CD14-positive monocyte (primary cell): ENCODE data around the gene MMP1. TPM values are rescaled to one million over a fixed set of nuclear protein-coding genes. Genes with fewer than 3 reads are reported as not detected.
A peak's percentile ranks its signal among the peaks of the same experiment; 100 is the strongest.

Source experiments
- DNase-seq, 3 donors: peaks; one replicate each; pipeline ENCODE4 v3.0.0-alpha.2; 2011 to 2022
- H2AFZ ChIP-seq: 2 replicates; pipeline ENCODE4 v1.6.0; 2012; ENCODE audit warnings: mild to moderate bottlenecking, low read depth, low read length, inconsistent platforms; ENCODE audit not compliant: insufficient read depth, poor library complexity, severe bottlenecking
- H3K27ac ChIP-seq, 2 donors: 1 replicate in 1 of 2; 2 replicates in 1 of 2; pipeline ENCODE4 v1.5.1; 2012 to 2013; ENCODE audit warnings: low read length in 2 of 2, control low read depth in 1 of 2, inconsistent platforms in 1 of 2, low read depth in 1 of 2, mild to moderate bottlenecking in 1 of 2
- H3K27me3 ChIP-seq, 2 donors: one replicate each; pipeline versions ENCODE4 v1.6.0 to v1.6.1; 2011 to 2013; ENCODE audit warnings: low read length in 2 of 2; ENCODE audit not compliant: control insufficient read depth in 2 of 2, insufficient read depth in 2 of 2
- H3K36me3 ChIP-seq, 2 donors: replicated peaks in 1 of 2; 1 replicate in 1 of 2; 2 replicates in 1 of 2; pipeline versions ENCODE4 v1.5.1 to v1.6.1; 2012 to 2013; ENCODE audit warnings: low read length in 2 of 2, control low read depth in 1 of 2, inconsistent platforms in 1 of 2, mild to moderate bottlenecking in 1 of 2; ENCODE audit not compliant: insufficient read depth in 2 of 2, control insufficient read depth in 1 of 2
- H3K4me1 ChIP-seq, 2 donors: 1 replicate in 1 of 2; 2 replicates in 1 of 2; pipeline versions ENCODE4 v1.5.1 to v1.6.1; 2012 to 2013; ENCODE audit warnings: low read length in 2 of 2, control low read depth in 1 of 2, inconsistent platforms in 1 of 2, mild to moderate bottlenecking in 1 of 2, moderate library complexity in 1 of 2; ENCODE audit not compliant: insufficient read depth in 2 of 2, control insufficient read depth in 1 of 2
- H3K4me2 ChIP-seq: replicated peaks from 2 replicates; pipeline ENCODE3; 2012; ENCODE audit warnings: low read length, moderate library complexity, mild to moderate bottlenecking; ENCODE audit not compliant: poor library complexity, severe bottlenecking; ENCODE audit errors: extremely low read depth
- H3K4me3 ChIP-seq, 3 experiments: fragments of 200-600 bp in 1 of 3; sonication (generic) in 1 of 3; replicated peaks in 1 of 3; 1 replicate in 2 of 3; 2 replicates in 1 of 3; pipeline ENCODE4 v1.5.1; 2011 to 2013; ENCODE audit warnings: low read length in 3 of 3, mild to moderate bottlenecking in 3 of 3, control low read depth in 2 of 3, low read depth in 2 of 3, inconsistent platforms in 1 of 3, moderate library complexity in 1 of 3
- H3K79me2 ChIP-seq: 2 replicates; pipeline ENCODE4 v1.6.0; 2012; ENCODE audit warnings: mild to moderate bottlenecking, control low read depth, inconsistent platforms, low read length, moderate library complexity; ENCODE audit not compliant: insufficient read depth
- H3K9ac ChIP-seq: 2 replicates; pipeline ENCODE4 v1.6.0; 2017; ENCODE audit warnings: low read length, mild to moderate bottlenecking; ENCODE audit not compliant: insufficient read depth, poor library complexity, severe bottlenecking
- H3K9me3 ChIP-seq, 2 donors: replicated peaks in 1 of 2; 1 replicate in 1 of 2; 2 replicates in 1 of 2; pipeline versions ENCODE4 v1.5.1 to v1.6.1; 2012 to 2013; ENCODE audit warnings: low read length in 2 of 2, control low read depth in 1 of 2; ENCODE audit not compliant: control insufficient read depth in 1 of 2, insufficient read depth in 1 of 2
- H4K20me1 ChIP-seq: 2 replicates; pipeline ENCODE4 v1.6.0; 2012; ENCODE audit warnings: mild to moderate bottlenecking, low read length, control low read depth, moderate library complexity; ENCODE audit not compliant: insufficient read depth
- H3K27ac Mint-ChIP-seq, 7 donors: one replicate each; pipeline ENCODE4 v1.8.0; 2020; ENCODE audit warnings: mild to moderate bottlenecking in 7 of 7, mixed read lengths in 7 of 7, moderate library complexity in 6 of 7, inconsistent platforms in 2 of 7
- H3K27me3 Mint-ChIP-seq, 3 donors: one replicate each; pipeline ENCODE4 v1.8.0; 2021 to 2022; ENCODE audit warnings: low read depth in 3 of 3, mild to moderate bottlenecking in 3 of 3, mixed read lengths in 3 of 3, moderate library complexity in 3 of 3, inconsistent platforms in 1 of 3
- H3K36me3 Mint-ChIP-seq, 2 donors: one replicate each; pipeline ENCODE4 v1.8.0; 2020; ENCODE audit warnings: mixed read lengths in 2 of 2, inconsistent platforms in 1 of 2, mild to moderate bottlenecking in 1 of 2
- H3K4me1 Mint-ChIP-seq: one replicate; pipeline ENCODE4 v1.8.0; 2020; ENCODE audit warnings: mild to moderate bottlenecking, mixed read lengths
- H3K4me3 Mint-ChIP-seq, 2 donors: one replicate each; pipeline ENCODE4 v1.8.0; 2020; ENCODE audit warnings: mild to moderate bottlenecking in 2 of 2, mixed read lengths in 2 of 2, moderate library complexity in 1 of 2
- H3K9me3 Mint-ChIP-seq, 7 donors: one replicate each; pipeline ENCODE4 v1.8.0; 2020 to 2022; ENCODE audit warnings: mixed read lengths in 7 of 7, mild to moderate bottlenecking in 6 of 7, moderate library complexity in 6 of 7, inconsistent platforms in 2 of 7
- WGBS: methylation state at CpG from one replicate; pipeline ENCODE4 v1.1.5; 2013; ENCODE audit warnings: missing lambda C conversion rate; ENCODE audit not compliant: insufficient coverage; 5-methylcytosine and 5-hydroxymethylcytosine counted together
- intact Hi-C, 2 donors: fragments of 100-400 bp; cut with micrococcal nuclease; formaldehyde crosslinking; loops; one replicate each; pipeline versions ENCODE4 v1.15.0 to v1.15.1; 2023
- polyA plus RNA-seq, 3 donors: library from polyadenylated mRNA; depleted of rRNA in 1 of 3; unstranded in 2 of 3; stranded (reverse) in 1 of 3; fragments of 300-500 nt in 2 of 3; fragments of >200 nt in 1 of 3; fragmentation: Illumina TruSeq in 2 of 3; gene quantifications; 1 replicate in 2 of 3; 2 replicates in 1 of 3; pipeline ENCODE4 v1.2.3, GENCODE V29; 2012 to 2021
- TF ChIP-seq, protein P1 (sequence below): fragments of 200-600 bp; IDR thresholded peaks from one replicate; pipeline ENCODE4 v1.8.0; 2022; ENCODE audit warnings: antibody characterized with exemption, mild to moderate bottlenecking

MMP1 gene
- polyA plus RNA-seq, 3 donors = not detected

GRCh38 chr11:102807921-102808320 is 10.0 kb upstream of the MMP1 start:
- H3K4me1 ChIP-seq = no peaks in the 10 kb centered on the region
- no peak overlapping the region for H3K27ac ChIP-seq
- intact Hi-C loops = no loop called here
- Mint-ChIP-seq H3K4me3 (peak overlapping the region in 1 of 2 donors; percentile 5), H3K9me3 (peaks cover 0 to 4% (median 0%) of the 10 kb centered on the region in 7 donors), H3K4me1 (no peaks in the 10 kb centered on the region), H3K27me3 (peaks cover 5 to 14% (median 11%) of the 10 kb centered on the region in 3 donors), H3K36me3 (no peaks in the 10 kb centered on the region), H3K27ac (no peak overlapping the region)
- peaks cover 2% of the 10 kb centered on the region in 2 donors for H3K27me3 ChIP-seq
- no peak overlapping the region for H2AFZ ChIP-seq
- H3K4me2 ChIP-seq = no peak overlapping the region
- no peaks in the 10 kb centered on the region for H3K36me3 ChIP-seq
- 66% methylated on average over 19 of the region's 19 CpGs for WGBS
- H3K9ac ChIP-seq = no peak overlapping the region
- no peak overlapping the region for H3K4me3 ChIP-seq
- H4K20me1 ChIP-seq = no peaks in the 10 kb centered on the region
- H3K79me2 ChIP-seq = no peaks in the 10 kb centered on the region
- no peaks in the 10 kb centered on the region for H3K9me3 ChIP-seq
- TF ChIP-seq, protein P1, sequence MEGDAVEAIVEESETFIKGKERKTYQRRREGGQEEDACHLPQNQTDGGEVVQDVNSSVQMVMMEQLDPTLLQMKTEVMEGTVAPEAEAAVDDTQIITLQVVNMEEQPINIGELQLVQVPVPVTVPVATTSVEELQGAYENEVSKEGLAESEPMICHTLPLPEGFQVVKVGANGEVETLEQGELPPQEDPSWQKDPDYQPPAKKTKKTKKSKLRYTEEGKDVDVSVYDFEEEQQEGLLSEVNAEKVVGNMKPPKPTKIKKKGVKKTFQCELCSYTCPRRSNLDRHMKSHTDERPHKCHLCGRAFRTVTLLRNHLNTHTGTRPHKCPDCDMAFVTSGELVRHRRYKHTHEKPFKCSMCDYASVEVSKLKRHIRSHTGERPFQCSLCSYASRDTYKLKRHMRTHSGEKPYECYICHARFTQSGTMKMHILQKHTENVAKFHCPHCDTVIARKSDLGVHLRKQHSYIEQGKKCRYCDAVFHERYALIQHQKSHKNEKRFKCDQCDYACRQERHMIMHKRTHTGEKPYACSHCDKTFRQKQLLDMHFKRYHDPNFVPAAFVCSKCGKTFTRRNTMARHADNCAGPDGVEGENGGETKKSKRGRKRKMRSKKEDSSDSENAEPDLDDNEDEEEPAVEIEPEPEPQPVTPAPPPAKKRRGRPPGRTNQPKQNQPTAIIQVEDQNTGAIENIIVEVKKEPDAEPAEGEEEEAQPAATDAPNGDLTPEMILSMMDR = no peak
- DNase-seq = no peak

GRCh38 chr11:102806296-102806695 is 8.3 kb upstream of the MMP1 start:
- no peaks in the 10 kb centered on the region for H3K4me1 Mint-ChIP-seq
- no CpG with 5 or more reads among the region's 3 CpGs for WGBS

More at GRCh38 chr11:102806296-102806695, 8.3 kb upstream of the MMP1 start:
- no peak overlapping the region for H3K4me2 ChIP-seq
- Mint-ChIP-seq H3K27me3 (peaks cover 5 to 14% (median 10%) of the 10 kb centered on the region in 3 donors), H3K36me3 (no peaks in the 10 kb centered on the region), H3K27ac (no peak overlapping the region), H3K9me3 (peaks cover 0 to 4% (median 0%) of the 10 kb centered on the region in 7 donors), H3K4me3 (no peak overlapping the region)
- H3K36me3 ChIP-seq = no peaks in the 10 kb centered on the region
- no peak overlapping the region for H3K9ac ChIP-seq
- DNase-seq = no peak
- no peaks in the 10 kb centered on the region for H3K79me2 ChIP-seq
- no peak overlapping the region for H3K4me3 ChIP-seq
- H3K27ac ChIP-seq = no peak overlapping the region
- H2AFZ ChIP-seq = no peak overlapping the region
- intact Hi-C loops = no loop called here
- no peaks in the 10 kb centered on the region for H3K4me1 ChIP-seq
- peaks cover 2% of the 10 kb centered on the region in 2 donors for H3K27me3 ChIP-seq
- H4K20me1 ChIP-seq = no peaks in the 10 kb centered on the region
- TF ChIP-seq, protein P1 = no peak
- H3K9me3 ChIP-seq = no peaks in the 10 kb centered on the region
